Measurements from ENCODE around the gene SLC39A11.
"Not testable (repeated sequence)": the region's sequence is repeated elsewhere in the genome, so short reads cannot be mapped to it uniquely, and the experiment has no call there.

SLC39A11 gene

GRCh38 chr17:72797142-72797541 lies 295.3 kb downstream of the SLC39A11 start:
- no peak for DNase-seq
- intact Hi-C loops (cut with DNase I), result no loop called here

- no peak for DNase-seq
- intact Hi-C loops (cut with DNase I), result no loop called here
Observed at GRCh38 chr17:72795941-72796340, 296.5 kb downstream of the SLC39A11 start.

- intact Hi-C loops (cut with DNase I), result no loop called here
- DNase-seq, result no peak
Observed at GRCh38 chr17:72794152-72794551, 298.3 kb downstream of the SLC39A11 start.

- intact Hi-C loops (cut with DNase I), result no loop called here
- no peak for DNase-seq
Observed at GRCh38 chr17:72792771-72793170, 299.7 kb downstream of the SLC39A11 start.

- no peak for DNase-seq
- intact Hi-C loops (cut with DNase I), result no loop called here
Observed at GRCh38 chr17:72790190-72790589, 302.3 kb downstream of the SLC39A11 start.

- intact Hi-C loops (cut with DNase I), result no loop called here
- DNase-seq, result no peak
Observed at GRCh38 chr17:72789711-72790110, 302.8 kb downstream of the SLC39A11 start.

- intact Hi-C loops (cut with DNase I), result no loop called here
- DNase-seq, result no peak
Observed at GRCh38 chr17:72788950-72789585, 303.4 kb downstream of the SLC39A11 start.

- intact Hi-C loops (cut with DNase I), result no loop called here
- DNase-seq, result no peak
Observed at GRCh38 chr17:72786209-72786608, 306.3 kb downstream of the SLC39A11 start.

GRCh38 chr17:72782985-72783701 lies 309.3 kb downstream of the SLC39A11 start:
- intact Hi-C loops (cut with DNase I), result no loop called here
- DNase-seq, result no peak

GRCh38 chr17:72782437-72782836 lies 310.1 kb downstream of the SLC39A11 start:
- intact Hi-C loops (cut with DNase I); DNase-seq: not testable (repeated sequence)

GRCh38 chr17:72778169-72779151 lies 314.0 kb downstream of the SLC39A11 start:
- intact Hi-C loops (cut with DNase I), result no loop called here
- DNase-seq, result no peak

- intact Hi-C loops (cut with DNase I), result no loop called here
- DNase-seq, result no peak
Observed at GRCh38 chr17:72775919-72776318, 316.6 kb downstream of the SLC39A11 start.

GRCh38 chr17:72775237-72775636 lies 317.3 kb downstream of the SLC39A11 start:
- intact Hi-C loops (cut with DNase I), result no loop called here

GRCh38 chr17:72774236-72774635 lies 318.3 kb downstream of the SLC39A11 start:
- DNase-seq, result no peak
- intact Hi-C loops (cut with DNase I), result no loop called here

More at GRCh38 chr17:72775237-72775636, 317.3 kb downstream of the SLC39A11 start:
- DNase-seq, result no peak

- intact Hi-C loops (cut with DNase I); DNase-seq: not testable (repeated sequence)
Observed at GRCh38 chr17:72773225-72773624, 319.3 kb downstream of the SLC39A11 start.

- intact Hi-C loops (cut with DNase I), result no loop called here
- peak in 6 of 42 donors; percentile 13 to 47 (median 19) for DNase-seq
Observed at GRCh38 chr17:72772331-72772821, 320.1 kb downstream of the SLC39A11 start.

GRCh38 chr17:72771734-72772133 lies 320.8 kb downstream of the SLC39A11 start:
- intact Hi-C loops (cut with DNase I), result no loop called here

GRCh38 chr17:72766761-72767356 lies 325.6 kb downstream of the SLC39A11 start:
- no peak for DNase-seq
- intact Hi-C loops (cut with DNase I), result no loop called here

More at GRCh38 chr17:72771734-72772133, 320.8 kb downstream of the SLC39A11 start:
- DNase-seq, result peak in 4 of 42 donors; percentile 15 to 40 (median 22)

Measured in head of caudate nucleus (tissue), 42 donors.